ENCODE measurements around the gene ATP7B.
"Not testable (repeated sequence)": the region's sequence is repeated elsewhere in the genome, so short reads cannot be mapped to it uniquely, and the experiment has no call there.

ATP7B gene
- total RNA-seq, result 2.7 to 2.9 reads per million in 2 donors

- DNase-seq, result peak; percentile 12
These were observed at the start of gene ATP7B for GRCh38 chr13:52010890-52011631. ATP7B (minus strand) TSS chr13:52011450; CDS start chr13:52011337, 113 bp downstream.

GRCh38 chr13:52053460-52053859 is 42.2 kb upstream of the ATP7B start:
- no peak for DNase-seq

GRCh38 chr13:52051400-52051799 is 40.1 kb upstream of the ATP7B start:
- DNase-seq, result no peak

GRCh38 chr13:52048516-52048915 is 37.3 kb upstream of the ATP7B start:
- no peak for DNase-seq

- DNase-seq, result no peak
These were observed 36.2 kb upstream of the ATP7B start for GRCh38 chr13:52047463-52047862.

- no peak for DNase-seq
These were observed 32.4 kb upstream of the ATP7B start for GRCh38 chr13:52043675-52044074.

- DNase-seq, result no peak
These were observed 24.8 kb upstream of the ATP7B start for GRCh38 chr13:52036037-52036436.

GRCh38 chr13:52034616-52035226 is 23.5 kb upstream of the ATP7B start:
- DNase-seq, result no peak

GRCh38 chr13:52033039-52033438 is 21.8 kb upstream of the ATP7B start:
- no peak for DNase-seq

- not testable (repeated sequence) for DNase-seq
These were observed 19.2 kb upstream of the ATP7B start for GRCh38 chr13:52030401-52030800.

- no peak for DNase-seq
These were observed 18.3 kb upstream of the ATP7B start for GRCh38 chr13:52029569-52029968.

- DNase-seq, result no peak
These were observed 16.6 kb upstream of the ATP7B start for GRCh38 chr13:52027832-52028231.

- DNase-seq, result no peak
These were observed 15.0 kb upstream of the ATP7B start for GRCh38 chr13:52026246-52026626.

GRCh38 chr13:52025475-52026245 is 14.4 kb upstream of the ATP7B start:
- DNase-seq, result no peak

- DNase-seq, result no peak
These were observed 13.2 kb upstream of the ATP7B start, which contains the start of gene UTP14C for GRCh38 chr13:52024481-52024880. UTP14C (plus strand) TSS chr13:52024691; CDS start chr13:52028805, 4,114 bp downstream.

GRCh38 chr13:52022356-52022755 is 11.1 kb upstream of the ATP7B start:
- DNase-seq, result no peak

GRCh38 chr13:52020191-52020590 is 8.9 kb upstream of the ATP7B start:
- DNase-seq, result no peak

GRCh38 chr13:52016296-52016695 is 5.0 kb upstream of the ATP7B start:
- DNase-seq, result no peak

GRCh38 chr13:52012512-52012836 is 1.2 kb upstream of the ATP7B start:
- no peak for DNase-seq

- peak; percentile 99 for DNase-seq
These were observed 622 bp upstream of the ATP7B start, which contains the start of gene ALG11 for GRCh38 chr13:52011632-52012511. ALG11 (plus strand) TSS chr13:52012398; CDS start chr13:52012419, 21 bp downstream.

GRCh38 chr13:52009946-52010345 is 1.3 kb downstream of the ATP7B start:
- DNase-seq, result no peak

- DNase-seq, result no peak
These were observed 4.6 kb downstream of the ATP7B start for GRCh38 chr13:52006523-52007245.

Measured in T-helper 9 cell (primary cell).